Measurements from ENCODE around the gene NT5C2. TPM values are rescaled to one million over a fixed set of nuclear protein-coding genes. Genes with fewer than 3 reads are reported as not detected.

The NT5C2 gene
- total RNA-seq, 1 experiment from 2014 or later = 91.2 TPM

DNA sequence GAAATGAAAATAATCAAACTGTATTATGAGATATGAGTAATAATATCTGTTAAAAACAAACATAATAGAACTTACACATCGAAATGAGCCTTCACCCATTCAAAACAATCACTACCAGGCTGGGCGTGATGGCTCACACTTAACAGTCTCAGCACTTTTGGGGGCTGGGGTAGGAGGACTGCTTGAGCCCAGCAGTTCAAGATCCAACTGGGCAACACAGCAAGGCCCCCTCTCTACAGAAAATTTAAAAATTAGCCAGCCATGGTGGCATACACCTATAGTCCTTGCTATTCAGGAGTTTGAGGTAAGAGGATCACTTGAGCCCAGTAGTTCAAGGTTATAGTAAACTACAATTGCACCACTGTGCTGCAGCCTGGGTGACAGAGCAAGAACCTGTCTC, 75.8 kb downstream of the NT5C2 start:
- no TSS peak for BruUV-seq (replicated peaks)
- POLR2A ChIA-PET = no interaction called here
- intact Hi-C loops (cut with micrococcal nuclease; ENCODE audit: unreplicated experiment) = no loop called here

DNA sequence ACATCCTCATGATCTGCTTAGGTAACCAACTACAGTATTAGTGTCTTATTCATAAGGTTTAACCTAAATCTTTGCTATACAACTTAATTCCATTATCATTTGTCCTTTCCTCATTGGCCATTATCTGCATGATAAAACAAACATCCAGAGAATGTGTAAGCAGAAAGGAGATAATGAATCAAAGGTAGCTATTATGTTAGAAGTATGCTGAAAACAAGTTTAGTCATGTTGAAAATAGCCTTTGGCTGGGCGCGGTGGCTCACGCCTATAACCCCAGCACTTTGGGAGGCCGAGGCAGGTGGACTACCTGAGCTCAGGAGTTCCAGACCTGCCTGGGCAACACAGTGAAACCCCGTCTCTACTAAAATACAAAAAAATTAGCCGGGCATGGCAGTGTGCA, 78.2 kb downstream of the NT5C2 start:
- no peak overlapping the region for H3K27ac Mint-ChIP-seq (ENCODE audit: unreplicated experiment)
- no peak overlapping the region for H3K4me3 ChIP-seq (ENCODE audit: low read depth, low read length)
- H3K36me3 Mint-ChIP-seq (ENCODE audit: insufficient read depth, unreplicated experiment) = peaks cover 5% of the 10 kb centered on the region
- H3K27me3 ChIP-seq (replicated peaks; ENCODE audit: control insufficient read depth, insufficient read depth, low read length) = no peaks in the 10 kb centered on the region
- DNase-seq = peak; percentile 54 to 78
- no peaks in the 10 kb centered on the region for H3K9me3 Mint-ChIP-seq (ENCODE audit: unreplicated experiment)
- no peaks in the 10 kb centered on the region for H3K9me3 ChIP-seq
- intact Hi-C loops (cut with micrococcal nuclease; ENCODE audit: unreplicated experiment) = loop anchor here (5.0 kb wide), 1 partner anchor 127 kb away; no protein-coding TSS in a partner anchor
- H3K4me1 Mint-ChIP-seq (ENCODE audit: low read depth, unreplicated experiment) = peaks cover 15% of the 10 kb centered on the region
- POLR2A ChIA-PET = interaction anchor here (0.7 to 1.1 kb wide), 2 partner anchors 78 to 117 kb away, joined by 4 to 5 read pairs; partner anchors contain the start of gene NT5C2
- TF ChIP-seq, protein P1, sequence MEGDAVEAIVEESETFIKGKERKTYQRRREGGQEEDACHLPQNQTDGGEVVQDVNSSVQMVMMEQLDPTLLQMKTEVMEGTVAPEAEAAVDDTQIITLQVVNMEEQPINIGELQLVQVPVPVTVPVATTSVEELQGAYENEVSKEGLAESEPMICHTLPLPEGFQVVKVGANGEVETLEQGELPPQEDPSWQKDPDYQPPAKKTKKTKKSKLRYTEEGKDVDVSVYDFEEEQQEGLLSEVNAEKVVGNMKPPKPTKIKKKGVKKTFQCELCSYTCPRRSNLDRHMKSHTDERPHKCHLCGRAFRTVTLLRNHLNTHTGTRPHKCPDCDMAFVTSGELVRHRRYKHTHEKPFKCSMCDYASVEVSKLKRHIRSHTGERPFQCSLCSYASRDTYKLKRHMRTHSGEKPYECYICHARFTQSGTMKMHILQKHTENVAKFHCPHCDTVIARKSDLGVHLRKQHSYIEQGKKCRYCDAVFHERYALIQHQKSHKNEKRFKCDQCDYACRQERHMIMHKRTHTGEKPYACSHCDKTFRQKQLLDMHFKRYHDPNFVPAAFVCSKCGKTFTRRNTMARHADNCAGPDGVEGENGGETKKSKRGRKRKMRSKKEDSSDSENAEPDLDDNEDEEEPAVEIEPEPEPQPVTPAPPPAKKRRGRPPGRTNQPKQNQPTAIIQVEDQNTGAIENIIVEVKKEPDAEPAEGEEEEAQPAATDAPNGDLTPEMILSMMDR (IDR thresholded peaks at IDR 0.05; ENCODE audit: insufficient read depth in 1 of 2, low read depth in 1 of 2, low read length in 1 of 2, severe bottlenecking in 1 of 2, unreplicated experiment in 1 of 2) = no peak
- no TSS peak for BruUV-seq (replicated peaks)
- H3K27me3 Mint-ChIP-seq (ENCODE audit: insufficient read depth, unreplicated experiment) = no peaks in the 10 kb centered on the region
- H3K4me1 ChIP-seq = peaks cover 41% of the 10 kb centered on the region
- H3K36me3 ChIP-seq (ENCODE audit: control insufficient read depth, insufficient read depth, low read length) = no peaks in the 10 kb centered on the region
- no peak overlapping the region for H3K4me3 Mint-ChIP-seq (ENCODE audit: unreplicated experiment)
- CTCF ChIA-PET = interaction anchor here (1.0 kb wide), 1 partner anchor 130 kb away, joined by 4 read pairs; no protein-coding TSS in a partner anchor

More for the DNA sequence above, 75.8 kb downstream of the NT5C2 start:
- H3K4me1 ChIP-seq = peaks cover 47% of the 10 kb centered on the region
- H3K36me3 ChIP-seq (ENCODE audit: control insufficient read depth, insufficient read depth, low read length) = no peaks in the 10 kb centered on the region
- Mint-ChIP-seq H3K4me3 (ENCODE audit: unreplicated experiment) (no peak overlapping the region), H3K36me3 (ENCODE audit: insufficient read depth, unreplicated experiment) (no peaks in the 10 kb centered on the region), H3K9me3 (ENCODE audit: unreplicated experiment) (no peaks in the 10 kb centered on the region), H3K27me3 (ENCODE audit: insufficient read depth, unreplicated experiment) (no peaks in the 10 kb centered on the region), H3K27ac (ENCODE audit: unreplicated experiment) (no peak overlapping the region), H3K4me1 (ENCODE audit: low read depth, unreplicated experiment) (peaks cover 5% of the 10 kb centered on the region)
- H3K4me3 ChIP-seq (ENCODE audit: low read depth, low read length) = no peak overlapping the region
- H3K27me3 ChIP-seq (replicated peaks; ENCODE audit: control insufficient read depth, insufficient read depth, low read length) = no peaks in the 10 kb centered on the region
- TF ChIP-seq, protein P1 (IDR thresholded peaks at IDR 0.05; ENCODE audit: insufficient read depth in 1 of 2, low read depth in 1 of 2, low read length in 1 of 2, severe bottlenecking in 1 of 2, unreplicated experiment in 1 of 2) = no peak
- CTCF ChIA-PET = interaction anchor here (1.4 kb wide), 1 partner anchor 127 kb away, joined by 7 read pairs; no protein-coding TSS in a partner anchor
- no peaks in the 10 kb centered on the region for H3K9me3 ChIP-seq
- DNase-seq = no peak

DNA sequence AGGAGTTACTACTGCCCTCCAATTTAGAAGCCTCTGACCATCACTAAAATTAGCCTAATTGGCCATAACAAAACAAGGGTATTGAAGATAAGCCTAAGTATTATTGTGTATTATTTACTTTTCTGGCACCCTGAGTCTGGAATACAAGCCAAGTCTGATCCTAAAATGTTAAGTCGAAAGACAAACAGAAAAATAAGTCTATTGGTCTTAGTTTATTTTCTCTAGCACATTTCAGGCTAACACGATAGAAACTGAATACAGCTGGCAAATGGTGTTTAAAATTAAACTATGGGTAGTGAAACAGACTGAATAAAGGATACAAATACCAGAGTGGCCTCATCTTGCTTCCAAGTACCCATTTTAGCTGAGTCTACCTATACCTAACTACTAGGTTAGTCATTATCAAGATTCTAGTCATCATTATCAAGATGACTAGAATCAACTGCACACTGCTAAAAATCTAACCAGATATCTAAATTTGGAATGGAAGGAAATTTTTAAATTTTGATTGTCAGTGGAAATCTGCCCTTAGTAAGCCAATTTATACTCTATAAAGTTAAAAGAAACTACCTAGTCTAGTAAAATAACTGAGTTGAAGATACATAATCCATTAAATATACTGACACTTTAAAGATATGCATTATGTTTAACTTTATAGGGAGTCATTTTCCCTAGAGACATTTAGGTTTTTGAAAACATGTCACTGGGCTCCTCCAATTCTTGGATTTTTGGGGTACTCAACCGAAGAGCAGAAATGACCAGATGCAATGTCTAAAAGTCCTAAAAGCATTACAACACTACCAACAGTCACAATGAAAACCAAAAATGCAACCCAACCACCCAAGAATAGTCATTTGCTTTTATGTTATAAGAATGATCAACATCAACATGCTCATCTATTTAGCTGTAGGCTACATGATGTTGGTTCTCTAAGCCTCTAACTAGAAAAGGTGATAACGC, 80.9 kb downstream of the NT5C2 start:
- POLR2A ChIA-PET = no interaction called here
- intact Hi-C loops (cut with micrococcal nuclease; ENCODE audit: unreplicated experiment) = loop anchor here (5.0 kb wide), 1 partner anchor 130 kb away; no protein-coding TSS in a partner anchor

More for the DNA sequence above, 80.9 kb downstream of the NT5C2 start:
- no peaks in the 10 kb centered on the region for H3K9me3 Mint-ChIP-seq (ENCODE audit: unreplicated experiment)
- H3K36me3 ChIP-seq (ENCODE audit: control insufficient read depth, insufficient read depth, low read length) = no peaks in the 10 kb centered on the region
- H3K36me3 Mint-ChIP-seq (ENCODE audit: insufficient read depth, unreplicated experiment) = peaks cover 19% of the 10 kb centered on the region
- H3K27ac Mint-ChIP-seq (ENCODE audit: unreplicated experiment) = no peak overlapping the region
- H3K4me1 Mint-ChIP-seq (ENCODE audit: low read depth, unreplicated experiment) = peaks cover 15% of the 10 kb centered on the region
- H3K27me3 Mint-ChIP-seq (ENCODE audit: insufficient read depth, unreplicated experiment) = no peaks in the 10 kb centered on the region
- no peak overlapping the region for H3K4me3 Mint-ChIP-seq (ENCODE audit: unreplicated experiment)
- BruUV-seq (replicated peaks) = no TSS peak
- no peaks in the 10 kb centered on the region for H3K27me3 ChIP-seq (replicated peaks; ENCODE audit: control insufficient read depth, insufficient read depth, low read length)
- H3K4me1 ChIP-seq = peaks cover 31% of the 10 kb centered on the region
- DNase-seq = no peak
- TF ChIP-seq, protein P1 (IDR thresholded peaks at IDR 0.05; ENCODE audit: insufficient read depth in 1 of 2, low read depth in 1 of 2, low read length in 1 of 2, severe bottlenecking in 1 of 2, unreplicated experiment in 1 of 2) = no peak
- CTCF ChIA-PET = no interaction called here
- no peak overlapping the region for H3K4me3 ChIP-seq (ENCODE audit: low read depth, low read length)
- no peaks in the 10 kb centered on the region for H3K9me3 ChIP-seq

Data from Caco-2 (cell line).